HFF-Myc (cell line): ENCODE data around the gene KRT3.
A peak's percentile ranks its signal among the peaks of the same experiment; 100 is the strongest.

Source experiments
- DNase-seq: peaks from one replicate; pipeline ENCODE4 v3.0.0-alpha.2; 2011; ENCODE audit warnings: low read depth; ENCODE audit errors: extremely low read depth
- H3K4me3 ChIP-seq: replicated peaks from 2 replicates; pipeline ENCODE4 v1.5.1; 2011; ENCODE audit warnings: low read depth, mild to moderate bottlenecking, control low read depth, low read length
- TF ChIP-seq, protein P1 (sequence below): IDR thresholded peaks from 2 replicates; pipeline ENCODE4 v1.5.1; 2012; ENCODE audit warnings: mild to moderate bottlenecking, low read depth, low read length, control low read depth; ENCODE audit errors: missing control alignments

The KRT3 gene

DNA sequence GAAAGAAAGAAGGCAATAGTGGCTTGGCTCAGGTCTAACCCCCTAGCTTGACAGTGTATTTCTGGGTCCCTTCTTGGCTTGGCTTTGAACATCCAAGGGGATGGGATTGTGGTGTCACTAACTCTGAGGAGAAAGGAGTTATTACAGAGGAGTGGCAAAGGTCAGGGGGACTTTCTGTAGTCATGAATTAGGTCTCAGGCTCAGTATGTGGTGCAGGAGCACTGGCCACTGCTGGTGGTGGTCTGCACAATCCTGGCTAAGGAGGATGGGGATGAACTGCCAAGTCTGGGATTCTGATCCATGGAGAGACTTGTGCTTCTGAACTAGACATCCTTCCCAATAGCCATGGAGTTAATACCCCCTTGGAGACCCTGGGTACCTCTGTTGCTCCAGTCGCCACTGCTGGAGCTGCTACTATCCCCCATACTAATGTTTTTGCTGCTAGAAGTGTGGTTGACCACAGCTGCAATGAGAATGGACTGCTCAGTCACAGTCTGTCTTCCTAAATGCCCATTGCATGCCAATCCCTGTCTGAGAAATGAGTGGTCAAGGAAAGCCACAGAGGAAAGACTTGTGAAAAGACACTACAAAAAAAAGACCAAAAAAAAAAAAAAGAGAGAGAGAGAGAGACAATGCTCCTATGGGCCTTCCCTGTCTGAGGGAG, 51.3 kb downstream of the KRT3 start:
- TF ChIP-seq, protein P1, sequence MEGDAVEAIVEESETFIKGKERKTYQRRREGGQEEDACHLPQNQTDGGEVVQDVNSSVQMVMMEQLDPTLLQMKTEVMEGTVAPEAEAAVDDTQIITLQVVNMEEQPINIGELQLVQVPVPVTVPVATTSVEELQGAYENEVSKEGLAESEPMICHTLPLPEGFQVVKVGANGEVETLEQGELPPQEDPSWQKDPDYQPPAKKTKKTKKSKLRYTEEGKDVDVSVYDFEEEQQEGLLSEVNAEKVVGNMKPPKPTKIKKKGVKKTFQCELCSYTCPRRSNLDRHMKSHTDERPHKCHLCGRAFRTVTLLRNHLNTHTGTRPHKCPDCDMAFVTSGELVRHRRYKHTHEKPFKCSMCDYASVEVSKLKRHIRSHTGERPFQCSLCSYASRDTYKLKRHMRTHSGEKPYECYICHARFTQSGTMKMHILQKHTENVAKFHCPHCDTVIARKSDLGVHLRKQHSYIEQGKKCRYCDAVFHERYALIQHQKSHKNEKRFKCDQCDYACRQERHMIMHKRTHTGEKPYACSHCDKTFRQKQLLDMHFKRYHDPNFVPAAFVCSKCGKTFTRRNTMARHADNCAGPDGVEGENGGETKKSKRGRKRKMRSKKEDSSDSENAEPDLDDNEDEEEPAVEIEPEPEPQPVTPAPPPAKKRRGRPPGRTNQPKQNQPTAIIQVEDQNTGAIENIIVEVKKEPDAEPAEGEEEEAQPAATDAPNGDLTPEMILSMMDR: no peak
- no peak overlapping the region for H3K4me3 ChIP-seq
- DNase-seq: no peak

DNA sequence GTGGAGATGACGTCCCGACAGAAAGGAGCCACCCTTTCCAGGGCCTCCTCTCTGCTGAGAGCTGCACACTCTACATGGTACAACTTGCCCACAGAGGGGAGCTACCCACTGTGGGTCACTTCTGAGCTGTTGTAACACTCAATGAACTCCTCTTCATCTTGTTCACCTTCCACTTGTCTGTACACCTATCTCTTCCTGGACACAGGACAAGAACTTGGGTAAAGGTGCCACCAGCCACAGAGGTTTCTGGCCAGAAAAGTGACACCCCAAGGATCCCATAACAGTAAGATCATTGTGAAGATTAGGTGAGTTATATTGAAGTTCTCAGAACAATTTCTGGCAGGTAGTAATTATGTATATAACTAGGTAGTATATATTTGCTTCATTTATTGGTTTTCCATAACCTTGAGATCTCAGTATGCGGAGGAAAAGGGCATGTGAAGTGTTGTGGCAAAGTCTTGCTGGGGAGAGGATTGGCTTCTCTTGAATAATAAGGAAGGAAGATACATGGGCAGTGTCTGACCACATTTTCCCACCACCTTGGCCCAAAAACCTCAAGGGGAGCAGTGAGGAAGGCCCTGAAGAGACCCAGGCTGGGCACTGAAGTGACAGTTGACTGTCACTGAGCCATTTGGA, 53.0 kb downstream of the KRT3 start:
- no peak overlapping the region for H3K4me3 ChIP-seq
- TF ChIP-seq, protein P1: no peak
- DNase-seq: no peak

DNA sequence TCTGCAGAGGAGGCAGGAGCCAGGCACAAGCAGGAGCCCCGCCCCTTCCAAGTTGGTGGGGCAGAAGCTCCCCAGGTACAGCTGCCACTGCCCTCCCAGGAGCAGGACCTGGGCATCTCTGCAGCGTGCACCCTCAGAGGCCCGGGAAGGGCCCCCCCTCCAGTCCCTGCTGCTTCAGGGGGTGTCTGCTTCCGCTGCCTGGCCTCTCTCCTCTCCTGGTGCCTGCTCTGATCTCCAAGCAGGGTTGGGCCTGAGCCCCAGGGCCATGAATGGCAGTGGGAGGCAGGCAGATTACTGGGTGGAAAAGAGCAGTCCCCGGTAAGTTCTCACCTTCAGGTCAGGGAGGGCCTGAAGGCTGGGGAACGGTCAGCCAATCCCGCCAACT, 53.7 kb downstream of the KRT3 start:
- H3K4me3 ChIP-seq: no peak overlapping the region
- no peak for DNase-seq
- TF ChIP-seq, protein P1: no peak

DNA sequence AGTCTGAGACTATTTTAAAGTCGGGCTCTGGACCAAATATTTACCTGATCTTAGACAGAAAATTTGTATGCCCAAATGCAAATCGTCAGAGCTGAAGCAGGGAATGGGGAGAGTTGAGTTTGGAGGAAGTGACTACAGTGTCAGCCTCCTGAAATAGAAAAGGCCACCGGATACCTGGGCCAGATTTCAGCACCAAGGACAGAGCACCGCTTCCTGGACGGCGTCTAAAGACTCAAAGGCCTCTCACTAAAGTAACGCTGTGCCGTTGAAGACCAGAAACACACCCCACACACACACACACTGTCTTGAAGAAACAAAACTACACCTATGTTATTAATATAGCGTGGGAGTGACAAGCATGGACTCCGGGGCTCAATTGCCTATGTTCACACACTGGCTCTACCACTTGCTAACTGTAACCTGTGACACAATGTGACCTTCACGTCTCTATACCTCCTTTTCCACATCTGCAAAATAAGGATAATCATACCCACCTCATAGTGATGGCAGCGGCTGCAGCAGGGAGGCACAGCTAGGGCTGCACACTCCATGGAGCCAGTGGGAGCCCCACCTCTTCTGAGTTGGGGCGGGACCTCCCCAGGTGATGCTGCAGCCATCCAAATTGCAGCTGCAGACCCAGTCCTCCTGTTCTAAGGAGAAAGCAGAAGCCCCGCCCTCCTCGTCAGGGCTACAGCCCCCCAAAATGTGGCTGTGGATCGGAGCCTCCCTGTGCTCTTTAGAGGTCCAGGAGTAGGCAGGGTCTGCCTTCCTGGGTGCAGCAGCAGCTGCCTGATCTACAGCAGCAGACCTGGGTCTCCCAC, 54.3 kb downstream of the KRT3 start:
- TF ChIP-seq, protein P1: no peak
- DNase-seq: peak; percentile 31
- no peak overlapping the region for H3K4me3 ChIP-seq

DNA sequence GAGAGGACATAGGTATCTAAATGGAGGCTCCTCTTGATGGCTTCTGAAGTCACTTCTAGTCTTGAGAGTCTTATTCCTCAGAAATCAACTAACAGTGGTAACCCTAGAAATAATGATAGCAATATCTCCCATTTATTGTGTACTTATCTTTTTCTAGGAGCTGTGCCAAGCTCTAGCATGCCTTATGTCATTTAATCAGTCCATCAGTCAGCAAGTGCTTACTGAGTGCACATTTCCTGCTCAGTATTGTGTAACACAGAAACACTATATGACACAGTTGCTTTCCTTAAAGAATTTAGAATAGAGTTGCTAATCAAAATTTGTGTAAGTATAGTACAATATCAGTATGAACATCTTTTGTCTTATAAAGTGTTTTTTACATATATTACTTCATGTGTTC, 55.3 kb downstream of the KRT3 start:
- DNase-seq: no peak
- no peak overlapping the region for H3K4me3 ChIP-seq
- TF ChIP-seq, protein P1: no peak

DNA sequence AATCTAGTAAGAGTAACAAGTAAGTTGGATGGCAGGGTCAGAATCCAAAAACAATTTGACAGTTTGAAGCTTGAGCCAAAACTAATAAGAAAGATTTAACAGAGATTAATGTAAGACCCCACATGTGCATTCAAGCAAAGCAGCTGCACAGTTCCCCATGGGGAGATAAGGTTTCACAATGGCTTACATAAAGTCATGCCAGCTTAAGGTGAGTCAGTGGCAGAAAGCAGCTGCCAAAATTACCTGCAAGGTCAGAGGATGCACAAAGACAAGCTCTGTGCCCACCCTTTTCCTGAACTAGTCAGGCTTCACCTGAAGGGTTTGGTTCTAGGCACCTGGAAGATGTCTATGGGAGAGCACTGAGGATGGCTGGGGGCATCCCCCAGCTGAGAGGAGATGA, 56.0 kb downstream of the KRT3 start:
- TF ChIP-seq, protein P1: no peak
- DNase-seq: no peak

More for the DNA sequence above, 56.0 kb downstream of the KRT3 start:
- no peak overlapping the region for H3K4me3 ChIP-seq
